Bronchial epithelial cell (primary cell): ENCODE results near the gene MAMLD1. TPM values are rescaled to one million over a fixed set of nuclear protein-coding genes. Genes with fewer than 3 reads are reported as not detected.

Experiments
- DNase-seq: peaks from one replicate; pipeline ENCODE4 v3.0.0-alpha.2; 2010; ENCODE audit warnings: low read depth
- FAIRE-seq: peaks from 2 replicates; lab custom pipeline; 2011; peaks lifted over from hg19 to GRCh38; lab: Jason Lieb, UNC
- H3K27me3 ChIP-seq: 2 replicates; pipeline ENCODE4 v1.5.1; 2011; ENCODE audit warnings: low read length; ENCODE audit not compliant: control insufficient read depth, insufficient read depth
- H3K36me3 ChIP-seq: 2 replicates; pipeline ENCODE4 v1.5.1; 2011; ENCODE audit warnings: low read length; ENCODE audit not compliant: control insufficient read depth, insufficient read depth
- H3K4me3 ChIP-seq: 2 replicates; pipeline ENCODE4 v1.5.1; 2011; ENCODE audit warnings: mild to moderate bottlenecking, low read depth, low read length, control low read depth
- CTCF ChIP-seq: IDR thresholded peaks from 2 replicates; pipeline ENCODE4 v1.5.1; 2011; ENCODE audit warnings: mild to moderate bottlenecking, moderate library complexity, low read length, control low read depth, inconsistent platforms; ENCODE audit not compliant: insufficient read depth, severe bottlenecking
- total RNA-seq: library from RNA; depleted of rRNA; stranded (reverse); fragments of >200 nt; gene quantifications from 2 replicates; pipeline ENCODE4 v1.2.1, GENCODE V29; 2014

Gene MAMLD1
- total RNA-seq, 1 donor from 2014 or later, result under 0.01 TPM

- Histone ChIP-seq H3K27me3 (no peaks in the 10 kb centered on the region), H3K4me3 (no peak overlapping the region), H3K36me3 (no peaks in the 10 kb centered on the region)
- DNase-seq (no peak), FAIRE-seq (no peak)
- TF ChIP-seq CTCF, result no peak
Observed at GRCh38 chrX:150540965-150541364, 177.8 kb downstream of the MAMLD1 start.

GRCh38 chrX:150542846-150543229 lies 179.7 kb downstream of the MAMLD1 start:
- no peak for TF ChIP-seq CTCF
- Histone ChIP-seq H3K27me3 (no peaks in the 10 kb centered on the region), H3K4me3 (no peak overlapping the region), H3K36me3 (no peaks in the 10 kb centered on the region)
- DNase-seq (no peak), FAIRE-seq (no peak)

- TF ChIP-seq CTCF, result no peak
Observed at GRCh38 chrX:150543230-150544155, 180.4 kb downstream of the MAMLD1 start.

GRCh38 chrX:150544222-150544787 lies 181.2 kb downstream of the MAMLD1 start:
- TF ChIP-seq CTCF, result peak; percentile 10
- FAIRE-seq (no peak), DNase-seq (no peak)
- Histone ChIP-seq H3K4me3 (no peak overlapping the region), H3K27me3 (no peaks in the 10 kb centered on the region), H3K36me3 (no peaks in the 10 kb centered on the region)

More at GRCh38 chrX:150543230-150544155, 180.4 kb downstream of the MAMLD1 start:
- no peak overlapping the region for H3K4me3 ChIP-seq
- DNase-seq, result no peak
- FAIRE-seq, result no peak
- no peaks in the 10 kb centered on the region for H3K36me3 ChIP-seq
- no peaks in the 10 kb centered on the region for H3K27me3 ChIP-seq

- DNase-seq, result no peak
- Histone ChIP-seq H3K4me3 (no peak overlapping the region), H3K27me3 (no peaks in the 10 kb centered on the region), H3K36me3 (no peaks in the 10 kb centered on the region)
- no peak for TF ChIP-seq CTCF
- FAIRE-seq, result no peak
Observed at GRCh38 chrX:150544835-150545770, 182.0 kb downstream of the MAMLD1 start.
